Measurements from ENCODE around the gene PLA2G2D.

Gene PLA2G2D

GRCh38 chr1:20063861-20064292 is 55.5 kb downstream of the PLA2G2D start:
- no peak for DNase-seq (ENCODE audit: low spot score)
- no peak for TF ChIP-seq CTCF (IDR thresholded peaks at IDR 0.05; ENCODE audit: extremely low read depth, insufficient read depth, missing control alignments)
- in situ Hi-C loops (cut with MboI; ENCODE audit: low pct_unique_long_range_greater_than_20kb, low sequenced_read_pairs, unreplicated experiment) = no loop called here

Measured in GM13977 (cell line).